ENCODE results near the gene TSPAN16. TPM values are rescaled to one million over a fixed set of nuclear protein-coding genes. Genes with fewer than 3 reads are reported as not detected.

TSPAN16 gene
- total RNA-seq, 2 experiments from 2014 or later = not detected

DNA sequence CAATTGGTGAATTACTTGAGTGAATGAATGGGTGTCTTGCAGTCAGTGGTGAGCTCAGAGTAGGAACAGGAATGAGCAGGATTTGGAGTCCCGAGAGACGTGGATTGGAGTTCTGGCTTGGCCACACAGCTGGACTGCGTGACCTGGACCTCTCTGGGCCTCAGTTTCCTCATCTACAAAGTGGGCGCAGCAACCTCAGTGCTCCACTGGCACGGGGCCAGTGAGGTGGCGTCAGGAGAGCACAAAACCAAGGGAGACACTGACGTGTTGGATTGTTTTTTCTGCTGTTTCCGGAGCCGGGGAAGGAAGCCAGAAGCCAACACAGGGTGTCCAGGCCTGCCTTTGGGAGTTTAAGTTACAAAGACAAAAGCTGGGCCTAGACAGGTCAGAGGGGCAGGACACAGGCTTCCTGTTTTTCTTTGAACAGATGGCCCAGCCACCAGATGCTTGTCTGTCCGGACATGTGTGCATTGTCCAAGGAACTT lies 27.1 kb upstream of the TSPAN16 start:
- H3K4me1 Mint-ChIP-seq (ENCODE audit: low read depth) = no peaks in the 10 kb centered on the region
- TF ChIP-seq, protein P1, sequence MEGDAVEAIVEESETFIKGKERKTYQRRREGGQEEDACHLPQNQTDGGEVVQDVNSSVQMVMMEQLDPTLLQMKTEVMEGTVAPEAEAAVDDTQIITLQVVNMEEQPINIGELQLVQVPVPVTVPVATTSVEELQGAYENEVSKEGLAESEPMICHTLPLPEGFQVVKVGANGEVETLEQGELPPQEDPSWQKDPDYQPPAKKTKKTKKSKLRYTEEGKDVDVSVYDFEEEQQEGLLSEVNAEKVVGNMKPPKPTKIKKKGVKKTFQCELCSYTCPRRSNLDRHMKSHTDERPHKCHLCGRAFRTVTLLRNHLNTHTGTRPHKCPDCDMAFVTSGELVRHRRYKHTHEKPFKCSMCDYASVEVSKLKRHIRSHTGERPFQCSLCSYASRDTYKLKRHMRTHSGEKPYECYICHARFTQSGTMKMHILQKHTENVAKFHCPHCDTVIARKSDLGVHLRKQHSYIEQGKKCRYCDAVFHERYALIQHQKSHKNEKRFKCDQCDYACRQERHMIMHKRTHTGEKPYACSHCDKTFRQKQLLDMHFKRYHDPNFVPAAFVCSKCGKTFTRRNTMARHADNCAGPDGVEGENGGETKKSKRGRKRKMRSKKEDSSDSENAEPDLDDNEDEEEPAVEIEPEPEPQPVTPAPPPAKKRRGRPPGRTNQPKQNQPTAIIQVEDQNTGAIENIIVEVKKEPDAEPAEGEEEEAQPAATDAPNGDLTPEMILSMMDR (IDR thresholded peaks at IDR 0.05) = no peak
- ChIA-PET POLR2A (interaction anchor here (0.7 kb wide), 1 partner anchor 104 kb away, joined by 3 read pairs; no protein-coding TSS in a partner anchor), CTCF (no interaction called here)
- DNase-seq (no peak), ATAC-seq (no peak)
- H3K27ac Mint-ChIP-seq = no peak overlapping the region
- no peaks in the 10 kb centered on the region for H3K9me3 Mint-ChIP-seq
- intact Hi-C loops (cut with micrococcal nuclease) = no loop called here
- H3K4me3 Mint-ChIP-seq = no peak overlapping the region
- H3K36me3 Mint-ChIP-seq (ENCODE audit: low read depth) = no peaks in the 10 kb centered on the region
- H3K27me3 Mint-ChIP-seq = peaks cover 32% of the 10 kb centered on the region

DNA sequence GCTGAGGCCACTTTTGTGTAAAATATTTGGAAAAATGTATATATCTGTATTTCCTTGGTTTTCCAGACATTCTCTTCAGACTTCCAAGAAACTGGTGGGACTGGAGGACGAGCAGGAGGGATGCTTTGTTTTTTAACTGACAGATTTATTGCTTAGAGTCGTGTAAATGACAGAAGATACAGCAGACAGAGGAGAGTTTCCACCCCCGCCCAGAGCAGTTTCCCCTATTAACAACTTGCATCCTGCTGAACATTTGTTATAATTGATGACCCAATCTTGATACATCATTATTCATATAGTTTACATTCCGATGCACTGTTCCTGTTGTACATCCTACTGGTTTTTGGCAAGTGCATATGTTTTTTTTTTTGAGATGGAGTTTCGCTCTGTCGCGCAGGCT lies 26.6 kb upstream of the TSPAN16 start:
- intact Hi-C loops (cut with micrococcal nuclease) = no loop called here
- no peak for ATAC-seq
- H3K4me3 Mint-ChIP-seq = no peak overlapping the region
- TF ChIP-seq, protein P1 (IDR thresholded peaks at IDR 0.05) = no peak
- POLR2A ChIA-PET = interaction anchor here (0.7 kb wide), 1 partner anchor 104 kb away, joined by 3 read pairs; no protein-coding TSS in a partner anchor
- peaks cover 30% of the 10 kb centered on the region for H3K27me3 Mint-ChIP-seq
- no peak for DNase-seq
- no peak overlapping the region for H3K27ac Mint-ChIP-seq
- no peaks in the 10 kb centered on the region for H3K9me3 Mint-ChIP-seq
- no peaks in the 10 kb centered on the region for H3K4me1 Mint-ChIP-seq (ENCODE audit: low read depth)
- no peaks in the 10 kb centered on the region for H3K36me3 Mint-ChIP-seq (ENCODE audit: low read depth)
- CTCF ChIA-PET = no interaction called here

DNA sequence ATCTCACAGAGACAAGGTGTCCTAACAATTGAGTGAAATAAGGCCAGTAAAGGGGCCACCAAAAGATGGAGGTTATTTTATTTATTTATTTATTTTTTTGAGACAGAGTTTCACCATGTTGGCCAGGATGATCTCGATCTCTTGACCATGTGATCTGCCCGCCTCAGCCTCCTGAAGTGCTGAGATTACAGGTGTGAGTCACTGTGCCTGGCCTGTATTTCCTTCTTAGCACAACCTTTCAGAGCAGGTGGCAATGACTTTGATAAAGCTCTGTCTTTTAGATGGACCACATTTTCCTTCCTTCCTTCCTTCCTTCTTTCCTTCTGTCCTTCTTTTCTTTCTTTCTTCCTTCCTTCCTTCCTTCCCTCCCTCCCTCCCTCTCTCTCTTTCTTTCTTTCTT lies 22.7 kb upstream of the TSPAN16 start:
- intact Hi-C loops (cut with micrococcal nuclease) = no loop called here
- peaks cover 25% of the 10 kb centered on the region for H3K27me3 Mint-ChIP-seq
- no peak for ATAC-seq
- no peak overlapping the region for H3K4me3 Mint-ChIP-seq
- ChIA-PET CTCF (no interaction called here), POLR2A (interaction anchor here (1.4 kb wide), 1 partner anchor 10 kb away, joined by 3 read pairs; no protein-coding TSS in a partner anchor)
- H3K27ac Mint-ChIP-seq = no peak overlapping the region
- peaks cover 2% of the 10 kb centered on the region for H3K9me3 Mint-ChIP-seq
- no peaks in the 10 kb centered on the region for H3K36me3 Mint-ChIP-seq (ENCODE audit: low read depth)
- no peaks in the 10 kb centered on the region for H3K4me1 Mint-ChIP-seq (ENCODE audit: low read depth)
- TF ChIP-seq, protein P1 (IDR thresholded peaks at IDR 0.05) = no peak
- DNase-seq = no peak

DNA sequence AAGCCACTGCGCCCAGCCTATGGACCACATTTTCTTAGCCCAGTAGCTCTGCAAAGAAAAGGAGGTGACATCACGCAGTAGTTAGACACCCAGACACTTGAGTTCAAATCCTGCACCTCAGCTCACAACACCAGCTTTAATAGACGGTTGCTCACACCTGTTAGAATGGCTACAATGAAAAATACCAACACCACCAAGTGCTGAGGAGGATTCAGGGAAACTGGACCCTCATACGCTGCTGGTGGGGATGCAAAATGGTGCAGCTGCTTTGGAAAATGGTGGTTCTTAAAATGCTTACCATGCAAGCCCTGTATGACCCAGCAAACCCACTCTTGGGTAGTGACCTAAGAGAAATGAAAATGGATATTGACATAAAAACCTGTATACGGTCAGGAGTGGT lies 22.0 kb upstream of the TSPAN16 start:
- intact Hi-C loops (cut with micrococcal nuclease) = no loop called here
- Mint-ChIP-seq H3K27ac (no peak overlapping the region), H3K9me3 (peaks cover 2% of the 10 kb centered on the region), H3K4me3 (no peak overlapping the region), H3K27me3 (peaks cover 21% of the 10 kb centered on the region), H3K4me1 (ENCODE audit: low read depth) (no peaks in the 10 kb centered on the region), H3K36me3 (ENCODE audit: low read depth) (no peaks in the 10 kb centered on the region)
- CTCF ChIA-PET = interaction anchor here (1.1 kb wide), 1 partner anchor 12 kb away, joined by 3 read pairs; no protein-coding TSS in a partner anchor
- POLR2A ChIA-PET = interaction anchor here (1.4 kb wide), 1 partner anchor 9 kb away, joined by 3 read pairs; no protein-coding TSS in a partner anchor
- TF ChIP-seq, protein P1 (IDR thresholded peaks at IDR 0.05) = no peak
- ATAC-seq (no peak), DNase-seq (no peak)

DNA sequence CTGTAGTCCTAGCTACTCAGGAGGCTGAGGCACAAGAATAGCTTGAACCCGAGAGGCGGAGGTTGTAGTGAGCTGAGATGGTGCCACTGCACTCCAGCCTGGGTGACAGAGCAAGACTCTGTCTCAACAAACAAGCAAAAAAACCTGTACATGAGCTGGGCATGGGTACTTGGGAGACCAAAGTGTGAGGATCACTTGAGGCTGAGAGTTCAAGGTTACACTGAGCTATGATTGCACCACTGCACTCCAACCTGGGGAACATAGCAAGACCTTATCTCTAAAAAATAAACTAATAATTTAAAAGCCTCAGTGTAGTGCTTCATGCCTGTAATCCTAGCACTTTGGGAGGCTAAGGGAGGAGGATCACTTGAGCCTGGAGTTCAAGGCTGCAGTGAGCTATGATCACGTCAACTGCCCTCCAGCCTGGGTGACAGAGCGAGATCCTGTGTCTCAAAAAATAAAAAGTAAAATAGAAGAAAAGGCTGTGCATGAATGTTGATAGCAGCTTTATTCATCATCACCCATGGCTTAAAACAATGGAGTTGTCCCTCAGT lies 21.4 kb upstream of the TSPAN16 start:
- CTCF ChIA-PET = interaction anchor here (1.1 to 1.6 kb wide), 2 partner anchors 12 to 24 kb away, joined by 3 read pairs; no protein-coding TSS in a partner anchor
- peaks cover 18% of the 10 kb centered on the region for H3K27me3 Mint-ChIP-seq

More for the DNA sequence above, 21.4 kb upstream of the TSPAN16 start:
- intact Hi-C loops (cut with micrococcal nuclease) = no loop called here
- Mint-ChIP-seq H3K9me3 (peaks cover 3% of the 10 kb centered on the region), H3K4me1 (ENCODE audit: low read depth) (peaks cover 3% of the 10 kb centered on the region), H3K4me3 (no peak overlapping the region), H3K27ac (no peak overlapping the region), H3K36me3 (ENCODE audit: low read depth) (no peaks in the 10 kb centered on the region)
- TF ChIP-seq, protein P1 (IDR thresholded peaks at IDR 0.05) = no peak
- POLR2A ChIA-PET = no interaction called here
- DNase-seq (no peak), ATAC-seq (no peak)

Measured in activated CD8-positive, alpha-beta T cell treated with anti-CD3 and anti-CD28 coated beads for 36 hours (primary cell).